ENCODE results near the gene AQP9. TPM values are rescaled to one million over a fixed set of nuclear protein-coding genes. Genes with fewer than 3 reads are reported as not detected.

The AQP9 gene
- total and polyA plus RNA-seq, 2 of the 8 experiments (the other 6 are each of a cell fraction or from before 2014, with no cell fraction given) = not detected

GRCh38 chr15:58103482-58103881, 34.7 kb upstream of the AQP9 start:
- no peak overlapping the region for H4K8ac ChIP-seq (ENCODE audit: extremely low read depth, insufficient read depth, low read length)
- H4K91ac ChIP-seq (replicated peaks; ENCODE audit: insufficient read length, low read length) = no peak overlapping the region
- POLR2A ChIA-PET (ENCODE audit: partially characterized antibody) = no interaction called here
- H2BK15ac ChIP-seq (ENCODE audit: low read length) = no peak overlapping the region
- H3K4ac ChIP-seq (replicated peaks; ENCODE audit: insufficient read length, low read depth, low read length) = no peak overlapping the region
- H2BK120ac ChIP-seq (replicated peaks; ENCODE audit: low read depth, low read length) = no peak overlapping the region
- no peak overlapping the region for H3K14ac ChIP-seq (ENCODE audit: insufficient read length)
- no peaks in the 10 kb centered on the region for H3K4me1 ChIP-seq (replicated peaks in 1 of 4; ENCODE audit: control insufficient read depth in 3 of 4, insufficient read depth in 4 of 4, low read length in 3 of 4)
- no peak overlapping the region for H3K4me2 ChIP-seq (ENCODE audit: insufficient read depth in 1 of 2, low read depth in 2 of 2, low read length in 2 of 2)
- no peaks in the 10 kb centered on the region for H4K20me1 ChIP-seq (replicated peaks in 1 of 2; ENCODE audit: control insufficient read depth in 1 of 2, insufficient read depth in 2 of 2, low read length in 2 of 2)
- no peak overlapping the region for H2BK5ac ChIP-seq (ENCODE audit: low read depth, low read length)
- no peak overlapping the region for H4K5ac ChIP-seq (ENCODE audit: insufficient read length, low read depth, low read length)
- no peak overlapping the region for H3K23ac ChIP-seq (ENCODE audit: insufficient read length)
- H3K4me3 ChIP-seq (ENCODE audit: extremely low read depth in 1 of 4, insufficient read depth in 2 of 4, low read depth in 3 of 4, low read length in 4 of 4) = no peak overlapping the region
- H2BK20ac ChIP-seq (ENCODE audit: low read length) = no peak overlapping the region
- H3K36me3 ChIP-seq (ENCODE audit: control insufficient read depth in 2 of 4, insufficient read depth in 4 of 4, low read length in 3 of 4) = no peaks in the 10 kb centered on the region
- DNase-seq (ENCODE audit: low read depth in 1 of 2, low spot score in 2 of 2) (no peak), FAIRE-seq (no peak)
- no peak overlapping the region for H2AFZ ChIP-seq (ENCODE audit: low read length)
- no peak overlapping the region for H3K9ac ChIP-seq (replicated peaks in 1 of 4; ENCODE audit: extremely low read depth in 1 of 4, low read depth in 3 of 4, low read length in 3 of 4)
- no peak overlapping the region for H3K18ac ChIP-seq (ENCODE audit: extremely low read depth, low read length)
- H3K27ac ChIP-seq (ENCODE audit: low read depth, low read length) = no peak overlapping the region
- no peaks in the 10 kb centered on the region for H3K23me2 ChIP-seq (ENCODE audit: low read depth, low read length)
- no peaks in the 10 kb centered on the region for H3K9me3 ChIP-seq (ENCODE audit: insufficient read depth in 2 of 2, low read depth in 1 of 2, low read length in 1 of 2)
- no peaks in the 10 kb centered on the region for H3K79me1 ChIP-seq (ENCODE audit: low read depth, low read length)
- no peak overlapping the region for H3K56ac ChIP-seq (replicated peaks; ENCODE audit: insufficient read length, low read depth, low read length)
- no peak overlapping the region for H2AK5ac ChIP-seq (ENCODE audit: low read depth, low read length)
- no peaks in the 10 kb centered on the region for H3K27me3 ChIP-seq (replicated peaks in 1 of 4; ENCODE audit: control insufficient read depth in 3 of 4, extremely low read depth in 1 of 4, insufficient read depth in 3 of 4, low read length in 3 of 4)
- CTCF ChIA-PET (ENCODE audit: partially characterized antibody) = no interaction called here
- H3K79me2 ChIP-seq (ENCODE audit: control insufficient read depth in 1 of 2, insufficient read depth in 2 of 2, low read length in 2 of 2) = no peaks in the 10 kb centered on the region
- no peak overlapping the region for H2BK12ac ChIP-seq (ENCODE audit: low read depth, low read length)
- TF ChIP-seq ZNF274 (IDR thresholded peaks at IDR 0.05; ENCODE audit: borderline replicate concordance, extremely low read depth, low read length) = no peak
- TF ChIP-seq KDM4A (IDR thresholded peaks at IDR 0.05; ENCODE audit: low read depth, low read length, severe bottlenecking) = no peak
- TF ChIP-seq NRF1 (IDR thresholded peaks at IDR 0.05; ENCODE audit: low read depth, low read length) = no peak
- no peak for TF ChIP-seq POLR2AphosphoS5 (IDR thresholded peaks at IDR 0.05; ENCODE audit: low read depth, low read length)
- no peak for TF ChIP-seq CEBPB (IDR thresholded peaks at IDR 0.05; ENCODE audit: low read depth, low read length)
- no peak for TF ChIP-seq CBX5 (IDR thresholded peaks at IDR 0.05; ENCODE audit: low read depth, low read length)
- no peak for TF ChIP-seq CBX8 (IDR thresholded peaks at IDR 0.05; ENCODE audit: borderline replicate concordance, low read depth, low read length)
- no peak for TF ChIP-seq CTCF (IDR thresholded peaks at IDR 0.05; ENCODE audit: control extremely low read depth in 1 of 3, insufficient read depth in 1 of 3, low read depth in 1 of 3, low read length in 3 of 3)
- TF ChIP-seq FOSL1 (IDR thresholded peaks at IDR 0.05; ENCODE audit: insufficient read depth, low read depth, low read length) = no peak
- no peak for TF ChIP-seq SUZ12 (IDR thresholded peaks at IDR 0.05; ENCODE audit: low read length)
- TF ChIP-seq SIN3A (conservative IDR thresholded peaks at IDR 0.05 in 1 of 2, IDR thresholded peaks at IDR 0.05 in 1 of 2; ENCODE audit: low read depth in 1 of 2, low read length in 2 of 2) = no peak
- TF ChIP-seq CHD1 (IDR thresholded peaks at IDR 0.05; ENCODE audit: low read depth, low read length) = no peak
- no peak for TF ChIP-seq POU5F1 (IDR thresholded peaks at IDR 0.05; ENCODE audit: low read depth, low read length)
- no peak for TF ChIP-seq MAFK (IDR thresholded peaks at IDR 0.05; ENCODE audit: low read depth, low read length)
